HL-60 (cell line): ENCODE measurements around the gene AHSA1.
A peak's percentile ranks its signal among the peaks of the same experiment; 100 is the strongest.

Experiments
- DNase-seq, 2 experiments: peaks; one replicate each; pipeline ENCODE4 v3.0.0-alpha.2; 2010 to 2020; ENCODE audit warnings: low read depth in 1 of 2, low spot score in 1 of 2
- H3K27ac ChIP-seq: fragments of 250-450 bp; sonication (Bioruptor Pico); replicated peaks from 2 replicates; pipeline ENCODE4 v1.5.1; 2020; ENCODE audit warnings: mild to moderate bottlenecking, moderate library complexity
- H3K27me3 ChIP-seq: fragments of 250-450 bp; sonication (Bioruptor Pico); 2 replicates; pipeline ENCODE4 v1.5.1; 2021; ENCODE audit warnings: mild to moderate bottlenecking, moderate library complexity; ENCODE audit not compliant: insufficient read depth, poor library complexity, severe bottlenecking
- H3K4me3 ChIP-seq: replicated peaks from 2 replicates; pipeline ENCODE4 v1.5.1; 2011; ENCODE audit warnings: mild to moderate bottlenecking, control low read depth, low read length; ENCODE audit not compliant: insufficient read depth
- CTCF ChIP-seq: IDR thresholded peaks from one replicate; pipeline ENCODE4 v1.5.1; 2011; ENCODE audit warnings: low read length, control low read depth, inconsistent platforms; ENCODE audit not compliant: insufficient read depth
- GABPA ChIP-seq: IDR thresholded peaks from 2 replicates; pipeline ENCODE4 v1.6.1; 2012; ENCODE audit warnings: low read depth
- POLR2AphosphoS5 ChIP-seq: IDR thresholded peaks from 2 replicates; pipeline ENCODE4 v1.6.1; 2012; ENCODE audit warnings: low read depth
- REST ChIP-seq: IDR thresholded peaks from 2 replicates; pipeline ENCODE4 v1.6.1; 2012; ENCODE audit warnings: low read depth; ENCODE audit not compliant: insufficient replicate concordance
- SPI1 ChIP-seq: IDR thresholded peaks from 2 replicates; pipeline ENCODE4 v1.6.1; 2012; ENCODE audit warnings: low read depth, mild to moderate bottlenecking, borderline replicate concordance

AHSA1 gene

GRCh38 chr14:77495334-77495733 lies 37.4 kb downstream of the AHSA1 start:
- TF ChIP-seq GABPA (no peak), CTCF (no peak), SPI1 (no peak), REST (no peak), POLR2AphosphoS5 (no peak)
- no peak overlapping the region for H3K4me3 ChIP-seq
- H3K27me3 ChIP-seq, result no peaks in the 10 kb centered on the region
- DNase-seq, result no peak
- no peak overlapping the region for H3K27ac ChIP-seq

- no peak for TF ChIP-seq GABPA
- TF ChIP-seq CTCF, result no peak
- no peak for TF ChIP-seq POLR2AphosphoS5
- TF ChIP-seq SPI1, result no peak
- TF ChIP-seq REST, result no peak
- Histone ChIP-seq H3K4me3 (peak within 1 kb of the TSS; percentile 32), H3K27me3 (no peaks in the 10 kb centered on the region), H3K27ac (no peak within 1 kb of the TSS)
- peak in 1 of 2 experiments; percentile 3 for DNase-seq
Observed at GRCh38 chr14:77498120-77498979, 40.5 kb downstream of the AHSA1 start, which contains the start of gene ISM2. TSS of gene ISM2 (minus strand) at chr14:77498816. CDS start at chr14:77498793, 23 bp downstream.

GRCh38 chr14:77498984-77499527 lies 41.2 kb downstream of the AHSA1 start:
- TF ChIP-seq SPI1 (no peak), REST (no peak), POLR2AphosphoS5 (no peak), CTCF (no peak), GABPA (no peak)
- DNase-seq, result no peak
- H3K4me3 ChIP-seq, result peak overlapping the region; percentile 32
- H3K27me3 ChIP-seq, result no peaks in the 10 kb centered on the region
- no peak overlapping the region for H3K27ac ChIP-seq
